Measurements from ENCODE around the gene CNR2.

DNA sequence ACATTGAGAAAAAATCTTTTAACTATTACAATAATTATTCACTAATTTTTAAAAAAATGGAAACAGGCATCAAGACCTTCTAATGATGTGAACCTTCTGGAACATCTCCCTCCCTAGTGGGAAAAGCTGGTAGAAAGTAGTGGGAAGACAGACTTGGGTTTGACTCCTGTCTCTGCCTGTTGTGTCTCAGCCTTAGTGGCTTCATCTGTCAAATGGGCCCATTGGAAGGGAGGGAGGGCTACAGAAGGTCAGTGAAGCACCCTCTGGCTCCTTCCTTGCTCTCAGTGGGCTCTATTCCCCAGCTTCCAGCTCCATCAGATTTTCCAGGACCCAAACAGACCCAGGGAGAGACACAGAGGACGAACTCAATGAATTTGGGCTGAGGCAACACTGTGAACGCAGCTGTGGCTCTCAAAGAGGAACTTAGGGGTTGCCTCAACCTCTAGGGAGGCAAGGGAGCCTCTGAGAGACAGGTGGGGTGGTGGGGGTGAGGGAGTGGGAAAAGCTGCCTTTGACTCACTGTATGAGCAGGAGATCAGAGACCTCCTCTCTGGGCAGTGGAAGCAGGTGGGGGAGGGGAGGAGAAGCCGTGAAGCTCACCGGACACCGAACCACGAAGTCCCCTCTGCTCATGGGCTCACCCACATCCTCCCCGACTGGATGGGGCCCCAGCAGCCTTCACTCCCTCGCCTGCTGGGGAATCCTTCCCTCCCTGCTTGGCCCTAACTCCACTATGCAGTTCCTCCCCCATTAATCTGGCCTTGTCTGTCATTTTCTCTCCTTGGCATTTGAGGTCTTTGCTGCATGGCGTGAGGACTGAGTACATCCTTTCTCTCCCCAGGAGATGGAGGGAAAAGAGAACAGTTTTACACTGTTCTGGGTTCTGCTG is 4.5 kb downstream of the CNR2 start:
- TF ChIP-seq CTCF (IDR thresholded peaks at IDR 0.05; ENCODE audit: low read length) (no peak), EZH2 (IDR thresholded peaks at IDR 0.05; ENCODE audit: borderline replicate concordance, low read length) (no peak)
